ENCODE data around the gene GTF3C4. TPM values are rescaled to one million over a fixed set of nuclear protein-coding genes. Genes with fewer than 3 reads are reported as not detected.
"Not testable (repeated sequence)": the region's sequence is repeated elsewhere in the genome, so short reads cannot be mapped to it uniquely, and the experiment has no call there.

The GTF3C4 gene
- total RNA-seq, 1 donor from 2014 or later = 7.2 TPM

GRCh38 chr9:132717326-132717945 is 47.2 kb downstream of the GTF3C4 start:
- no peak overlapping the region for H3K4me3 ChIP-seq (ENCODE audit: low read depth, low read length)
- no peak for TF ChIP-seq CTCF (conservative IDR thresholded peaks at IDR 0.05; ENCODE audit: low read depth, low read length)
- no peak for DNase-seq (ENCODE audit: low read depth)

GRCh38 chr9:132718381-132718928 is 48.2 kb downstream of the GTF3C4 start:
- not testable (repeated sequence) for DNase-seq (ENCODE audit: low read depth); H3K4me3 ChIP-seq (ENCODE audit: low read depth, low read length)

GRCh38 chr9:132721661-132722060 is 51.4 kb downstream of the GTF3C4 start:
- no peak overlapping the region for H3K4me3 ChIP-seq (ENCODE audit: low read depth, low read length)
- no peak for TF ChIP-seq CTCF (conservative IDR thresholded peaks at IDR 0.05; ENCODE audit: low read depth, low read length)
- no peak for DNase-seq (ENCODE audit: low read depth)

GRCh38 chr9:132722564-132723065 is 52.4 kb downstream of the GTF3C4 start:
- H3K4me3 ChIP-seq (ENCODE audit: low read depth, low read length) = no peak overlapping the region
- TF ChIP-seq CTCF (conservative IDR thresholded peaks at IDR 0.05; ENCODE audit: low read depth, low read length) = no peak
- no peak for DNase-seq (ENCODE audit: low read depth)

- no peak overlapping the region for H3K4me3 ChIP-seq (ENCODE audit: low read depth, low read length)
- no peak for DNase-seq (ENCODE audit: low read depth)
- no peak for TF ChIP-seq CTCF (conservative IDR thresholded peaks at IDR 0.05; ENCODE audit: low read depth, low read length)
These were observed 53.5 kb downstream of the GTF3C4 start for GRCh38 chr9:132723809-132724208.

- no peak for TF ChIP-seq CTCF (conservative IDR thresholded peaks at IDR 0.05; ENCODE audit: low read depth, low read length)
- no peak overlapping the region for H3K4me3 ChIP-seq (ENCODE audit: low read depth, low read length)
- no peak for DNase-seq (ENCODE audit: low read depth)
These were observed 55.0 kb downstream of the GTF3C4 start for GRCh38 chr9:132725306-132725705.

GRCh38 chr9:132726576-132727130 is 56.4 kb downstream of the GTF3C4 start:
- TF ChIP-seq CTCF (conservative IDR thresholded peaks at IDR 0.05; ENCODE audit: low read depth, low read length) = no peak
- no peak for DNase-seq (ENCODE audit: low read depth)
- no peak overlapping the region for H3K4me3 ChIP-seq (ENCODE audit: low read depth, low read length)

Measured in epithelial cell of proximal tubule (primary cell).